ENCODE measurements around the gene MORC1.

MORC1 gene

GRCh38 chr3:109033000-109033660 lies 84.8 kb downstream of the MORC1 start:
- no peak for DNase-seq (ENCODE audit: extremely low read depth in 1 of 2, low read depth in 1 of 2)

GRCh38 chr3:109028753-109029152 lies 89.2 kb downstream of the MORC1 start:
- no peak for DNase-seq (ENCODE audit: extremely low read depth in 1 of 2, low read depth in 1 of 2)

GRCh38 chr3:109026821-109027220 lies 91.1 kb downstream of the MORC1 start:
- no peak for DNase-seq (ENCODE audit: extremely low read depth in 1 of 2, low read depth in 1 of 2)

- DNase-seq (ENCODE audit: extremely low read depth in 1 of 2, low read depth in 1 of 2), result no peak
Measured at GRCh38 chr3:109025896-109026295, 92.0 kb downstream of the MORC1 start.

- no peak for DNase-seq (ENCODE audit: extremely low read depth in 1 of 2, low read depth in 1 of 2)
Measured at GRCh38 chr3:109023656-109024254, 94.2 kb downstream of the MORC1 start.

- DNase-seq (ENCODE audit: extremely low read depth in 1 of 2, low read depth in 1 of 2), result no peak
Measured at GRCh38 chr3:109023167-109023566, 94.8 kb downstream of the MORC1 start.

GRCh38 chr3:109021556-109021955 lies 96.4 kb downstream of the MORC1 start:
- no peak for DNase-seq (ENCODE audit: extremely low read depth in 1 of 2, low read depth in 1 of 2)

GRCh38 chr3:109018828-109019227 lies 99.1 kb downstream of the MORC1 start:
- no peak for DNase-seq (ENCODE audit: extremely low read depth in 1 of 2, low read depth in 1 of 2)

GRCh38 chr3:109005443-109005842 lies 112.5 kb downstream of the MORC1 start:
- DNase-seq (ENCODE audit: extremely low read depth in 1 of 2, low read depth in 1 of 2), result no peak

- DNase-seq (ENCODE audit: extremely low read depth in 1 of 2, low read depth in 1 of 2), result no peak
Measured at GRCh38 chr3:108998436-108998835, 119.5 kb downstream of the MORC1 start.

- no peak for DNase-seq (ENCODE audit: extremely low read depth in 1 of 2, low read depth in 1 of 2)
Measured at GRCh38 chr3:108985844-108986243, 132.1 kb downstream of the MORC1 start.

GRCh38 chr3:108983051-108983450 lies 134.9 kb downstream of the MORC1 start:
- no peak for DNase-seq (ENCODE audit: extremely low read depth in 1 of 2, low read depth in 1 of 2)

GRCh38 chr3:108976058-108976457 lies 141.9 kb downstream of the MORC1 start:
- no peak for DNase-seq (ENCODE audit: extremely low read depth in 1 of 2, low read depth in 1 of 2)

GRCh38 chr3:108973019-108973418 lies 144.9 kb downstream of the MORC1 start:
- DNase-seq (ENCODE audit: extremely low read depth in 1 of 2, low read depth in 1 of 2), result no peak

- DNase-seq (ENCODE audit: extremely low read depth in 1 of 2, low read depth in 1 of 2), result no peak
Measured at GRCh38 chr3:108972482-108972881, 145.5 kb downstream of the MORC1 start.

- DNase-seq (ENCODE audit: extremely low read depth in 1 of 2, low read depth in 1 of 2), result no peak
Measured at GRCh38 chr3:108970561-108970960, 147.4 kb downstream of the MORC1 start.

GRCh38 chr3:108966773-108967172 lies 151.2 kb downstream of the MORC1 start:
- no peak for DNase-seq (ENCODE audit: extremely low read depth in 1 of 2, low read depth in 1 of 2)

GRCh38 chr3:108959017-108959416 lies 158.9 kb downstream of the MORC1 start:
- no peak for DNase-seq (ENCODE audit: extremely low read depth in 1 of 2, low read depth in 1 of 2)

- no peak for DNase-seq (ENCODE audit: extremely low read depth in 1 of 2, low read depth in 1 of 2)
Measured at GRCh38 chr3:108953700-108954099, 164.2 kb downstream of the MORC1 start, which contains the start of gene GUCA1C. Gene GUCA1C, minus strand, starts transcription at chr3:108953879. Its CDS starts 117 bp downstream, at chr3:108953762.

- no peak for DNase-seq (ENCODE audit: extremely low read depth in 1 of 2, low read depth in 1 of 2)
Measured at GRCh38 chr3:108953210-108953609, 164.7 kb downstream of the MORC1 start.

- DNase-seq (ENCODE audit: extremely low read depth in 1 of 2, low read depth in 1 of 2), result no peak
Measured at GRCh38 chr3:108951820-108952501, 166.0 kb downstream of the MORC1 start.

- no peak for DNase-seq (ENCODE audit: extremely low read depth in 1 of 2, low read depth in 1 of 2)
Measured at GRCh38 chr3:108947855-108948254, 170.1 kb downstream of the MORC1 start.

Data from stimulated activated CD8-positive, alpha-beta memory T cell treated with anti-CD3 and anti-CD28 coated beads, Interleukin-7, amount 100 ng/mL, for 48 hours (primary cell).